Measurements from ENCODE around the gene PPP1R15B.

GRCh38 chr1:204361781-204362180 is 49.8 kb downstream of the PPP1R15B start:
- TF ChIP-seq EZH2 (IDR thresholded peaks at IDR 0.05; ENCODE audit: low read length, unreplicated experiment) (no peak), CTCF (conservative IDR thresholded peaks at IDR 0.05; ENCODE audit: low read depth, low read length) (no peak)

Measured in PC-3 (cell line).